Stimulated activated CD8-positive, alpha-beta memory T cell treated with anti-CD3 and anti-CD28 coated beads, Interleukin-15, amount 100 ng/mL, for 1 hour (primary cell): Measurements from ENCODE around the gene GALR2.

ENCODE experiments used
- DNase-seq: peaks from one replicate; pipeline ENCODE4 v3.0.0-alpha.2; 2020; ENCODE audit warnings: low read depth

GALR2 gene

GRCh38 chr17:76125922-76126321 lies 51.3 kb downstream of the GALR2 start:
- DNase-seq = no peak
